ENCODE results near the gene PLXNA3. TPM values are rescaled to one million over a fixed set of nuclear protein-coding genes. Genes with fewer than 3 reads are reported as not detected.

Gene PLXNA3
- polyA plus RNA-seq, 3 donors, result 0.02 to 10.9 TPM; not detected in 1

GRCh38 chrX:154429711-154430110 lies 28.4 kb upstream of the PLXNA3 start:
- H3K4me2 ChIP-seq (replicated peaks; ENCODE audit: extremely low read depth, low read length, poor library complexity, severe bottlenecking), result peak overlapping the region; percentile 82
- H3K27me3 ChIP-seq (ENCODE audit: control insufficient read depth in 2 of 2, insufficient read depth in 2 of 2, low read length in 2 of 2), result no peaks in the 10 kb centered on the region
- peak overlapping the region; percentile 90 to 99 (median 95) for H3K27ac Mint-ChIP-seq
- H3K9me3 ChIP-seq (replicated peaks in 1 of 2; ENCODE audit: control insufficient read depth in 1 of 2, insufficient read depth in 1 of 2, low read length in 2 of 2), result no peaks in the 10 kb centered on the region
- intact Hi-C loops (cut with micrococcal nuclease), result no loop called here
- H3K4me1 ChIP-seq (ENCODE audit: control insufficient read depth in 1 of 2, insufficient read depth in 2 of 2, low read length in 2 of 2), result peaks cover 47 to 56% of the 10 kb centered on the region in 2 donors
- peak overlapping the region; percentile 81 to 84 for H3K4me3 Mint-ChIP-seq
- peaks cover 0 to 20% (median 5%) of the 10 kb centered on the region in 7 donors for H3K9me3 Mint-ChIP-seq
- peaks cover 25 to 27% of the 10 kb centered on the region in 2 donors for H3K36me3 ChIP-seq (replicated peaks in 1 of 2; ENCODE audit: control insufficient read depth in 1 of 2, insufficient read depth in 2 of 2, low read length in 2 of 2)
- H3K27me3 Mint-ChIP-seq (ENCODE audit: low read depth in 3 of 3), result peaks cover 0 to 7% (median 2%) of the 10 kb centered on the region in 3 donors
- peaks cover 42% of the 10 kb centered on the region for H3K4me1 Mint-ChIP-seq
- peaks cover 43% of the 10 kb centered on the region for H3K79me2 ChIP-seq (ENCODE audit: insufficient read depth, low read length)
- H3K27ac ChIP-seq (ENCODE audit: low read depth in 1 of 2, low read length in 2 of 2), result peak overlapping the region; percentile 78 to 92
- H3K36me3 Mint-ChIP-seq, result peaks cover 22 to 27% of the 10 kb centered on the region in 2 donors
- no peak for DNase-seq
- TF ChIP-seq CTCF (IDR thresholded peaks at IDR 0.05), result no peak
- no peaks in the 10 kb centered on the region for H4K20me1 ChIP-seq (ENCODE audit: insufficient read depth, low read length)
- H2AFZ ChIP-seq (ENCODE audit: insufficient read depth, low read depth, low read length, poor library complexity, severe bottlenecking), result no peak overlapping the region
- no peak overlapping the region for H3K9ac ChIP-seq (ENCODE audit: insufficient read depth, low read length, poor library complexity, severe bottlenecking)
- WGBS (ENCODE audit: insufficient coverage), result 60% methylated on average over 1 of the region's 2 CpGs
- H3K4me3 ChIP-seq (replicated peaks in 1 of 3; ENCODE audit: low read depth in 2 of 3, low read length in 3 of 3), result peak overlapping the region in 2 of 3 experiments; percentile 78 to 87

GRCh38 chrX:154430479-154430878 lies 27.6 kb upstream of the PLXNA3 start:
- H3K36me3 ChIP-seq (replicated peaks in 1 of 2; ENCODE audit: control insufficient read depth in 1 of 2, insufficient read depth in 2 of 2, low read length in 2 of 2), result peaks cover 31 to 34% of the 10 kb centered on the region in 2 donors
- peaks cover 43% of the 10 kb centered on the region for H3K79me2 ChIP-seq (ENCODE audit: insufficient read depth, low read length)
- H3K4me1 Mint-ChIP-seq, result peaks cover 42% of the 10 kb centered on the region
- DNase-seq, result peak; percentile 21 to 51 (median 32)
- H3K9ac ChIP-seq (ENCODE audit: insufficient read depth, low read length, poor library complexity, severe bottlenecking), result peak overlapping the region; percentile 55
- no peaks in the 10 kb centered on the region for H3K27me3 ChIP-seq (ENCODE audit: control insufficient read depth in 2 of 2, insufficient read depth in 2 of 2, low read length in 2 of 2)
- H3K27me3 Mint-ChIP-seq (ENCODE audit: low read depth in 3 of 3), result peaks cover 0 to 7% (median 2%) of the 10 kb centered on the region in 3 donors
- peaks cover 0 to 22% (median 5%) of the 10 kb centered on the region in 7 donors for H3K9me3 Mint-ChIP-seq
- H3K4me3 Mint-ChIP-seq, result peak overlapping the region; percentile 74 to 91
- intact Hi-C loops (cut with micrococcal nuclease), result no loop called here
- 19% methylated on average over 5 of the region's 6 CpGs for WGBS (ENCODE audit: insufficient coverage)
- peak overlapping the region in 2 of 3 experiments; percentile 24 to 87 for H3K4me3 ChIP-seq (replicated peaks in 1 of 3; ENCODE audit: low read depth in 2 of 3, low read length in 3 of 3)
- peak overlapping the region; percentile 90 to 99 (median 95) for H3K27ac Mint-ChIP-seq
- H3K9me3 ChIP-seq (replicated peaks in 1 of 2; ENCODE audit: control insufficient read depth in 1 of 2, insufficient read depth in 1 of 2, low read length in 2 of 2), result no peaks in the 10 kb centered on the region
- H2AFZ ChIP-seq (ENCODE audit: insufficient read depth, low read depth, low read length, poor library complexity, severe bottlenecking), result no peak overlapping the region
- TF ChIP-seq CTCF (IDR thresholded peaks at IDR 0.05), result no peak
- peak overlapping the region; percentile 78 to 92 for H3K27ac ChIP-seq (ENCODE audit: low read depth in 1 of 2, low read length in 2 of 2)
- peaks cover 47 to 53% of the 10 kb centered on the region in 2 donors for H3K4me1 ChIP-seq (ENCODE audit: control insufficient read depth in 1 of 2, insufficient read depth in 2 of 2, low read length in 2 of 2)
- no peaks in the 10 kb centered on the region for H4K20me1 ChIP-seq (ENCODE audit: insufficient read depth, low read length)
- peaks cover 29 to 33% of the 10 kb centered on the region in 2 donors for H3K36me3 Mint-ChIP-seq
- H3K4me2 ChIP-seq (replicated peaks; ENCODE audit: extremely low read depth, low read length, poor library complexity, severe bottlenecking), result peak overlapping the region; percentile 82

Measured in CD14-positive monocyte (primary cell).